H9 (cell line): ENCODE measurements around the gene B3GNT5. TPM values are rescaled to one million over a fixed set of nuclear protein-coding genes. Genes with fewer than 3 reads are reported as not detected.

Experiments used
- DNase-seq: peaks from one replicate; pipeline ENCODE4 v3.0.0-alpha.2; 2017
- H2AFZ ChIP-seq: one replicate; pipeline ENCODE4 v1.6.1; 2013; ENCODE audit warnings: mild to moderate bottlenecking, low read length, control low read depth, moderate library complexity
- H2AK5ac ChIP-seq: 2 replicates; pipeline ENCODE4 v1.6.1; 2013; ENCODE audit warnings: low read length, control low read depth, mixed read lengths; ENCODE audit not compliant: insufficient read length
- H2BK120ac ChIP-seq: one replicate; pipeline ENCODE4 v1.6.1; 2013; ENCODE audit warnings: low read depth, mild to moderate bottlenecking, low read length, control low read depth, inconsistent platforms; ENCODE audit not compliant: poor library complexity, severe bottlenecking
- H2BK12ac ChIP-seq: 2 replicates; pipeline ENCODE4 v1.6.1; 2013; ENCODE audit warnings: low read length, control low read depth, mixed read lengths, low read depth; ENCODE audit not compliant: insufficient read length
- H2BK15ac ChIP-seq: 2 replicates; pipeline ENCODE4 v1.6.1; 2013; ENCODE audit warnings: low read depth, low read length, control low read depth
- H2BK20ac ChIP-seq: one replicate; pipeline ENCODE4 v1.6.1; 2013; ENCODE audit warnings: low read depth, mild to moderate bottlenecking, low read length, control low read depth, inconsistent platforms; ENCODE audit not compliant: poor library complexity, severe bottlenecking
- H2BK5ac ChIP-seq: 2 replicates; pipeline ENCODE4 v1.6.1; 2013; ENCODE audit warnings: low read length, control low read depth, mixed read lengths; ENCODE audit not compliant: insufficient read length
- H3K14ac ChIP-seq: 2 replicates; pipeline ENCODE4 v1.6.1; 2013; ENCODE audit warnings: low read length, control low read depth; ENCODE audit not compliant: insufficient read depth
- H3K18ac ChIP-seq: 2 replicates; pipeline ENCODE4 v1.6.1; 2013; ENCODE audit warnings: low read depth, mild to moderate bottlenecking, mixed read lengths, low read length, control low read depth; ENCODE audit not compliant: insufficient read length
- H3K23ac ChIP-seq: 2 replicates; pipeline ENCODE4 v1.6.1; 2013; ENCODE audit warnings: low read length, control low read depth, mixed read lengths, low read depth; ENCODE audit not compliant: insufficient read length
- H3K23me2 ChIP-seq: 2 replicates; pipeline ENCODE4 v1.6.1; 2013; ENCODE audit warnings: low read depth, mild to moderate bottlenecking, mixed read lengths, low read length, control low read depth; ENCODE audit not compliant: insufficient read length, poor library complexity, severe bottlenecking
- H3K27ac ChIP-seq: 2 replicates; pipeline ENCODE4 v1.5.1; 2013; ENCODE audit warnings: low read length, control low read depth, mixed read lengths, low read depth; ENCODE audit not compliant: insufficient read length
- H3K27me3 ChIP-seq: 2 replicates; pipeline ENCODE4 v1.6.1; 2013; ENCODE audit warnings: low read length, control low read depth, inconsistent platforms; ENCODE audit not compliant: insufficient read depth
- H3K4ac ChIP-seq: 2 replicates; pipeline ENCODE4 v1.6.1; 2013; ENCODE audit warnings: low read depth, mild to moderate bottlenecking, control low read depth, inconsistent platforms, low read length, moderate library complexity
- H3K4me1 ChIP-seq: 2 replicates; pipeline ENCODE4 v1.6.1; 2013; ENCODE audit warnings: low read length, control low read depth, inconsistent platforms; ENCODE audit not compliant: insufficient read depth
- H3K4me2 ChIP-seq: 2 replicates; pipeline ENCODE4 v1.6.1; 2013; ENCODE audit warnings: low read length, control low read depth, mixed read lengths; ENCODE audit not compliant: insufficient read length, insufficient read depth
- H3K56ac ChIP-seq: 2 replicates; pipeline ENCODE4 v1.6.1; 2013; ENCODE audit warnings: low read depth, mild to moderate bottlenecking, mixed read lengths, low read length, control low read depth; ENCODE audit not compliant: insufficient read length
- H3K79me1 ChIP-seq: 2 replicates; pipeline ENCODE4 v1.6.1; 2013; ENCODE audit warnings: low read depth, mild to moderate bottlenecking, moderate library complexity, low read length, control low read depth, inconsistent platforms; ENCODE audit not compliant: insufficient read depth, poor library complexity, severe bottlenecking
- H3K79me2 ChIP-seq: 2 replicates; pipeline ENCODE4 v1.6.1; 2013; ENCODE audit warnings: low read length, control low read depth, inconsistent platforms; ENCODE audit not compliant: insufficient read depth
- H3K9ac ChIP-seq: 2 replicates; pipeline ENCODE4 v1.6.1; 2013; ENCODE audit warnings: low read length, control low read depth, mixed read lengths; ENCODE audit not compliant: insufficient read length; ENCODE audit errors: extremely low read depth
- H3K9me3 ChIP-seq: one replicate; pipeline ENCODE4 v1.6.1; 2013; ENCODE audit warnings: low read depth, low read length, inconsistent platforms; ENCODE audit not compliant: control insufficient read depth
- H3T11ph ChIP-seq: one replicate; pipeline ENCODE4 v1.6.1; 2013; ENCODE audit warnings: mild to moderate bottlenecking, low read length, control low read depth, inconsistent platforms
- H4K20me1 ChIP-seq: one replicate; pipeline ENCODE4 v1.6.1; 2013; ENCODE audit not compliant: control insufficient read depth, insufficient read length, insufficient read depth
- H4K5ac ChIP-seq: 2 replicates; pipeline ENCODE4 v1.6.1; 2013; ENCODE audit warnings: low read depth, mild to moderate bottlenecking, mixed read lengths, low read length, control low read depth; ENCODE audit not compliant: insufficient read length
- H4K8ac ChIP-seq: replicated peaks from 2 replicates; pipeline ENCODE4 v1.6.1; 2013; ENCODE audit warnings: low read length, control low read depth, mixed read lengths, low read depth; ENCODE audit not compliant: insufficient read length
- H4K91ac ChIP-seq: 2 replicates; pipeline ENCODE4 v1.6.1; 2013; ENCODE audit warnings: low read depth, mild to moderate bottlenecking, moderate library complexity, mixed read lengths, low read length, control low read depth; ENCODE audit not compliant: insufficient read length
- H3K27ac Mint-ChIP-seq, 3 experiments: 2 replicates in 2 of 3; 3 replicates in 1 of 3; pipeline ENCODE4 v1.8.0; 2020 to 2021; ENCODE audit warnings: mixed read lengths in 3 of 3, mild to moderate bottlenecking in 1 of 3, moderate library complexity in 1 of 3
- H3K27me3 Mint-ChIP-seq: 2 replicates; pipeline ENCODE4 v1.8.0; 2021; ENCODE audit warnings: low read depth, mild to moderate bottlenecking, moderate library complexity, mixed read lengths
- H3K36me3 Mint-ChIP-seq, 3 experiments: 2 replicates in 2 of 3; 3 replicates in 1 of 3; pipeline ENCODE4 v1.8.0; 2020 to 2021; ENCODE audit warnings: low read depth in 3 of 3, mixed read lengths in 3 of 3; ENCODE audit not compliant: insufficient read depth in 1 of 3
- H3K4me1 Mint-ChIP-seq, 2 experiments: 2 replicates each; pipeline ENCODE4 v1.8.0; 2020; ENCODE audit warnings: mixed read lengths in 2 of 2
- H3K4me3 Mint-ChIP-seq, 2 experiments: 2 replicates in 1 of 2; 3 replicates in 1 of 2; pipeline ENCODE4 v1.8.0; 2020 to 2021; ENCODE audit warnings: mild to moderate bottlenecking in 2 of 2, mixed read lengths in 2 of 2, moderate library complexity in 1 of 2
- H3K9me3 Mint-ChIP-seq, 2 experiments: 2 replicates in 1 of 2; 3 replicates in 1 of 2; pipeline ENCODE4 v1.8.0; 2020; ENCODE audit warnings: mild to moderate bottlenecking in 2 of 2, mixed read lengths in 2 of 2, moderate library complexity in 1 of 2
- CTCF ChIP-seq: fragments of 200-600 bp; sonication (generic); conservative IDR thresholded peaks from 3 replicates; pipeline ENCODE4 v1.8.0; 2021; ENCODE audit warnings: antibody characterized with exemption, mild to moderate bottlenecking
- WGBS: extraction: QIAGEN DNeasy Blood & Tissue Kit; methylation state at CpG from one replicate; pipeline ENCODE4 v1.1.7; 2013; ENCODE audit warnings: missing lambda C conversion rate, low lambda C conversion rate, mixed read lengths; ENCODE audit not compliant: insufficient read length; ENCODE audit errors: extremely low coverage; 5-methylcytosine and 5-hydroxymethylcytosine counted together
- total RNA-seq: library from RNA; stranded (reverse); gene quantifications from 2 replicates; pipeline ENCODE4 v1.2.1, GENCODE V29; 2021

B3GNT5 gene
- total RNA-seq, 1 experiment from 2014 or later, result 7.3 TPM

- H3K4me3 Mint-ChIP-seq, result no peak overlapping the region
- no peak overlapping the region for H4K5ac ChIP-seq
- no peak overlapping the region for H3K18ac ChIP-seq
- H3K27ac ChIP-seq, result no peak overlapping the region
- no peak overlapping the region for H2AFZ ChIP-seq
- H3K4me1 Mint-ChIP-seq, result peaks cover 7 to 8% of the 10 kb centered on the region in 2 experiments
- no peak overlapping the region for H3K56ac ChIP-seq
- H3K23ac ChIP-seq, result no peak overlapping the region
- H3T11ph ChIP-seq, result no peak overlapping the region
- H3K36me3 Mint-ChIP-seq, result no peaks in the 10 kb centered on the region
- H3K14ac ChIP-seq, result no peak overlapping the region
- H2BK5ac ChIP-seq, result no peak overlapping the region
- H4K8ac ChIP-seq, result no peak overlapping the region
- no peak overlapping the region for H3K27ac Mint-ChIP-seq
- no peak overlapping the region for H2AK5ac ChIP-seq
- WGBS, result no CpG with 5 or more reads among the region's 4 CpGs
- no peaks in the 10 kb centered on the region for H3K27me3 ChIP-seq
- no peak for DNase-seq
- no peak overlapping the region for H3K4ac ChIP-seq
- H2BK15ac ChIP-seq, result no peak overlapping the region
- no peaks in the 10 kb centered on the region for H4K20me1 ChIP-seq
- H3K4me2 ChIP-seq, result no peak overlapping the region
- H3K23me2 ChIP-seq, result no peaks in the 10 kb centered on the region
- H3K79me1 ChIP-seq, result no peaks in the 10 kb centered on the region
- no peak for TF ChIP-seq CTCF
- H3K9me3 ChIP-seq, result no peaks in the 10 kb centered on the region
- no peaks in the 10 kb centered on the region for H3K9me3 Mint-ChIP-seq
- no peak overlapping the region for H2BK120ac ChIP-seq
- H3K9ac ChIP-seq, result no peak overlapping the region
- H2BK12ac ChIP-seq, result no peak overlapping the region
- H3K4me1 ChIP-seq, result no peaks in the 10 kb centered on the region; the same call in 1 of the 2 replicates
- no peaks in the 10 kb centered on the region for H3K79me2 ChIP-seq
- H4K91ac ChIP-seq, result no peak overlapping the region
- no peak overlapping the region for H2BK20ac ChIP-seq
- H3K27me3 Mint-ChIP-seq, result no peaks in the 10 kb centered on the region
These were observed 25.5 kb downstream of the B3GNT5 start for GRCh38 chr3:183278479-183279088.
